ENCODE results near the gene CDH22.

CDH22 gene

GRCh38 chr20:46265539-46265938, 42.8 kb downstream of the CDH22 start:
- Histone ChIP-seq H3K4me3 (ENCODE audit: low read length) (no peak overlapping the region), H3K9me3 (ENCODE audit: insufficient read depth, low read length) (no peaks in the 10 kb centered on the region), H3K4me2 (ENCODE audit: low read length) (no peak overlapping the region), H2AFZ (ENCODE audit: low read depth, low read length) (no peak overlapping the region), H3K9ac (ENCODE audit: low read length) (no peak overlapping the region), H3K36me3 (replicated peaks; ENCODE audit: low read depth, low read length) (no peaks in the 10 kb centered on the region), H3K4me1 (ENCODE audit: low read length) (no peaks in the 10 kb centered on the region), H4K20me1 (ENCODE audit: insufficient read depth, low read length) (no peaks in the 10 kb centered on the region), H3K27ac (ENCODE audit: low read length) (no peak overlapping the region), H3K27me3 (ENCODE audit: low read depth, low read length) (peaks cover 52% of the 10 kb centered on the region), H3K79me2 (ENCODE audit: low read length) (no peaks in the 10 kb centered on the region)
- TF ChIP-seq EZH2phosphoT487 (IDR thresholded peaks at IDR 0.05; ENCODE audit: low read depth) = no peak
- TF ChIP-seq CTCF (IDR thresholded peaks at IDR 0.05; ENCODE audit: low read depth, low read length) = no peak

- Histone ChIP-seq H3K4me2 (ENCODE audit: low read length) (no peak overlapping the region), H3K9ac (ENCODE audit: low read length) (no peak overlapping the region), H3K4me1 (ENCODE audit: low read length) (no peaks in the 10 kb centered on the region), H3K36me3 (replicated peaks; ENCODE audit: low read depth, low read length) (no peaks in the 10 kb centered on the region), H3K27ac (ENCODE audit: low read length) (no peak overlapping the region), H3K79me2 (ENCODE audit: low read length) (no peaks in the 10 kb centered on the region), H3K27me3 (ENCODE audit: low read depth, low read length) (peaks cover 51% of the 10 kb centered on the region), H4K20me1 (ENCODE audit: insufficient read depth, low read length) (no peaks in the 10 kb centered on the region), H3K4me3 (ENCODE audit: low read length) (no peak overlapping the region), H2AFZ (ENCODE audit: low read depth, low read length) (no peak overlapping the region), H3K9me3 (ENCODE audit: insufficient read depth, low read length) (no peaks in the 10 kb centered on the region)
- TF ChIP-seq EZH2phosphoT487 (IDR thresholded peaks at IDR 0.05; ENCODE audit: low read depth) = no peak
Observed at GRCh38 chr20:46264391-46265266, 43.7 kb downstream of the CDH22 start.

GRCh38 chr20:46261456-46262253, 46.6 kb downstream of the CDH22 start:
- H3K27ac ChIP-seq (ENCODE audit: low read length) = no peak overlapping the region
- H3K36me3 ChIP-seq (replicated peaks; ENCODE audit: low read depth, low read length) = no peaks in the 10 kb centered on the region
- no peak overlapping the region for H3K4me2 ChIP-seq (ENCODE audit: low read length)
- H3K4me1 ChIP-seq (ENCODE audit: low read length) = no peaks in the 10 kb centered on the region
- H3K27me3 ChIP-seq (ENCODE audit: low read depth, low read length) = peaks cover 63% of the 10 kb centered on the region
- H3K79me2 ChIP-seq (ENCODE audit: low read length) = no peaks in the 10 kb centered on the region
- H3K9ac ChIP-seq (ENCODE audit: low read length) = no peak overlapping the region
- H2AFZ ChIP-seq (ENCODE audit: low read depth, low read length) = no peak overlapping the region
- no peak overlapping the region for H3K4me3 ChIP-seq (ENCODE audit: low read length)
- no peaks in the 10 kb centered on the region for H4K20me1 ChIP-seq (ENCODE audit: insufficient read depth, low read length)
- H3K9me3 ChIP-seq (ENCODE audit: insufficient read depth, low read length) = no peaks in the 10 kb centered on the region
- TF ChIP-seq EZH2phosphoT487 (IDR thresholded peaks at IDR 0.05; ENCODE audit: low read depth) (no peak), CTCF (IDR thresholded peaks at IDR 0.05; ENCODE audit: low read depth, low read length) (no peak)

- TF ChIP-seq CTCF (IDR thresholded peaks at IDR 0.05; ENCODE audit: low read depth, low read length) (no peak), EZH2phosphoT487 (IDR thresholded peaks at IDR 0.05; ENCODE audit: low read depth) (no peak)
- Histone ChIP-seq H3K4me3 (ENCODE audit: low read length) (no peak overlapping the region), H3K27me3 (ENCODE audit: low read depth, low read length) (peaks cover 65% of the 10 kb centered on the region), H3K27ac (ENCODE audit: low read length) (no peak overlapping the region), H4K20me1 (ENCODE audit: insufficient read depth, low read length) (no peaks in the 10 kb centered on the region), H3K36me3 (replicated peaks; ENCODE audit: low read depth, low read length) (no peaks in the 10 kb centered on the region), H3K79me2 (ENCODE audit: low read length) (no peaks in the 10 kb centered on the region), H3K9me3 (ENCODE audit: insufficient read depth, low read length) (no peaks in the 10 kb centered on the region), H3K4me1 (ENCODE audit: low read length) (no peaks in the 10 kb centered on the region), H2AFZ (ENCODE audit: low read depth, low read length) (no peak overlapping the region), H3K4me2 (ENCODE audit: low read length) (no peak overlapping the region), H3K9ac (ENCODE audit: low read length) (no peak overlapping the region)
Observed at GRCh38 chr20:46260936-46261454, 47.3 kb downstream of the CDH22 start.
